ENCODE measurements around the gene ECHDC3. TPM values are rescaled to one million over a fixed set of nuclear protein-coding genes. Genes with fewer than 3 reads are reported as not detected.

The ECHDC3 gene
- total and polyA plus RNA-seq, 10 of the 15 experiments (the other 5 are each of a cell fraction or from before 2014, with no cell fraction given): 0.16 to 10.0 (median 6.0) TPM

DNA sequence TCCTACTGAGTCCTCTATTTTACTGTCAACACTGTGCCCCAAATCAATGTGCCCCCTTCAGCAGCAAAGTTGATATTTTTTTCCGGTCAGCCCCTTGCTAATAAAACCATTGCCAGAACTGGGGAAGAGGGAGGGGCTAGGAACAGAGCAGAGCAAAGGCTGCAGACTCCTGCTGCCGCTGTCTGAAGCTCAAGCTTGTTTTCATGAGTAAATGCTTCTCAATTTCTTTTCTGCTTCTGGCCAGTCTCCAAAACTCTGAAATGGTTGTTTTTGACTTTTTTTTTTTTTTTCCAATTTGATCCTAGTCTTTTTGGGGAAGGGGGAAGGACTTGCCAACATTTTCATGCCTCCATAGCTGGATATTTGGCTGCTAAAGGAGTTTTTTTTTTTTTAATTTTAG is 54.3 kb downstream of the ECHDC3 start:
- DNase-seq (ENCODE audit: low read depth, low spot score): no peak
- no peak for FAIRE-seq
- H3K79me2 ChIP-seq (ENCODE audit: control insufficient read depth, insufficient read depth, low read length): no peaks in the 10 kb centered on the region
- no peak overlapping the region for H3K27ac ChIP-seq (ENCODE audit: control insufficient read depth, insufficient read depth)
- intact Hi-C loops (cut with micrococcal nuclease; ENCODE audit: unreplicated experiment): no loop called here
- BruUV-seq (replicated peaks): no TSS peak
- RAD21 ChIA-PET (ENCODE audit: unreplicated experiment): no interaction called here
- H3K4me1 ChIP-seq (ENCODE audit: control insufficient read depth, insufficient read depth, low read length): no peaks in the 10 kb centered on the region
- H3K9ac ChIP-seq (ENCODE audit: control insufficient read depth, insufficient read depth, low read length): no peak overlapping the region
- SMC1A ChIA-PET (ENCODE audit: uncharacterized antibody, unreplicated experiment): interaction anchor here (0.6 kb wide), 1 partner anchor 21 kb away, joined by 3 read pairs; no protein-coding TSS in a partner anchor
- POLR2A ChIA-PET: interaction anchor here (0.7 kb wide), 1 partner anchor 485 kb away, joined by 5 read pairs; no protein-coding TSS in a partner anchor
- no peak overlapping the region for H2AFZ ChIP-seq (ENCODE audit: control insufficient read depth, low read depth, low read length)
- H3K4me2 ChIP-seq (ENCODE audit: control insufficient read depth, insufficient read depth): no peak overlapping the region
- ATAC-seq: no peak
- CTCF ChIA-PET: no interaction called here
- WGBS (ENCODE audit: insufficient coverage, insufficient replicate concordance, low lambda C conversion rate, missing lambda C conversion rate): 47% methylated on average over 2 of the region's 2 CpGs
- no peaks in the 10 kb centered on the region for H3K9me3 ChIP-seq (replicated peaks; ENCODE audit: control insufficient read depth, insufficient read depth, low read length)
- H4K20me1 ChIP-seq (ENCODE audit: control insufficient read depth, insufficient read depth): no peaks in the 10 kb centered on the region
- no peak overlapping the region for H3K4me3 ChIP-seq
- TF ChIP-seq, protein P1, sequence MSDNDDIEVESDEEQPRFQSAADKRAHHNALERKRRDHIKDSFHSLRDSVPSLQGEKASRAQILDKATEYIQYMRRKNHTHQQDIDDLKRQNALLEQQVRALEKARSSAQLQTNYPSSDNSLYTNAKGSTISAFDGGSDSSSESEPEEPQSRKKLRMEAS (IDR thresholded peaks at IDR 0.05; ENCODE audit: low read depth, low read length): no peak
- TF ChIP-seq RBBP5 (conservative IDR thresholded peaks at IDR 0.05): no peak
- TF ChIP-seq, protein P2, sequence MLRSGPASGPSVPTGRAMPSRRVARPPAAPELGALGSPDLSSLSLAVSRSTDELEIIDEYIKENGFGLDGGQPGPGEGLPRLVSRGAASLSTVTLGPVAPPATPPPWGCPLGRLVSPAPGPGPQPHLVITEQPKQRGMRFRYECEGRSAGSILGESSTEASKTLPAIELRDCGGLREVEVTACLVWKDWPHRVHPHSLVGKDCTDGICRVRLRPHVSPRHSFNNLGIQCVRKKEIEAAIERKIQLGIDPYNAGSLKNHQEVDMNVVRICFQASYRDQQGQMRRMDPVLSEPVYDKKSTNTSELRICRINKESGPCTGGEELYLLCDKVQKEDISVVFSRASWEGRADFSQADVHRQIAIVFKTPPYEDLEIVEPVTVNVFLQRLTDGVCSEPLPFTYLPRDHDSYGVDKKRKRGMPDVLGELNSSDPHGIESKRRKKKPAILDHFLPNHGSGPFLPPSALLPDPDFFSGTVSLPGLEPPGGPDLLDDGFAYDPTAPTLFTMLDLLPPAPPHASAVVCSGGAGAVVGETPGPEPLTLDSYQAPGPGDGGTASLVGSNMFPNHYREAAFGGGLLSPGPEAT (IDR thresholded peaks at IDR 0.05; ENCODE audit: low read depth): no peak
- TF ChIP-seq POLR2AphosphoS5 (IDR thresholded peaks at IDR 0.05; ENCODE audit: low read length): no peak
- TF ChIP-seq, protein P3, sequence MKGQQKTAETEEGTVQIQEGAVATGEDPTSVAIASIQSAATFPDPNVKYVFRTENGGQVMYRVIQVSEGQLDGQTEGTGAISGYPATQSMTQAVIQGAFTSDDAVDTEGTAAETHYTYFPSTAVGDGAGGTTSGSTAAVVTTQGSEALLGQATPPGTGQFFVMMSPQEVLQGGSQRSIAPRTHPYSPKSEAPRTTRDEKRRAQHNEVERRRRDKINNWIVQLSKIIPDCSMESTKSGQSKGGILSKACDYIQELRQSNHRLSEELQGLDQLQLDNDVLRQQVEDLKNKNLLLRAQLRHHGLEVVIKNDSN (IDR thresholded peaks at IDR 0.05; ENCODE audit: borderline replicate concordance, extremely low read length, insufficient read depth, low read depth, low read length): no peak
- H3K36me3 ChIP-seq (ENCODE audit: control insufficient read depth in 2 of 2, insufficient read depth in 2 of 2, low read length in 1 of 2): no peaks in the 10 kb centered on the region
- no peaks in the 10 kb centered on the region for H3K27me3 ChIP-seq (replicated peaks in 1 of 2; ENCODE audit: control insufficient read depth in 2 of 2, insufficient read depth in 2 of 2, low read length in 1 of 2)
- in situ Hi-C loops (cut with MboI): loop anchor here (5.0 kb wide), 1 partner anchor 186 kb away; no protein-coding TSS in a partner anchor
